AG09309 (cell line): ENCODE measurements around the gene RMP24.

Source experiments
- DNase-seq: peaks from one replicate; pipeline ENCODE4 v3.0.0-alpha.2; 2010; ENCODE audit warnings: low read depth
- H3K4me3 ChIP-seq: 2 replicates; pipeline ENCODE4 v1.5.1; 2011; ENCODE audit warnings: mild to moderate bottlenecking, low read depth, low read length, moderate library complexity; ENCODE audit not compliant: control insufficient read depth
- CTCF ChIP-seq: IDR thresholded peaks from 2 replicates; pipeline ENCODE4 v1.5.1; 2011; ENCODE audit warnings: mild to moderate bottlenecking, low read depth, low read length, inconsistent platforms; ENCODE audit not compliant: insufficient read depth, control insufficient read depth; ENCODE audit errors: missing control alignments

Gene RMP24

GRCh38 chr18:35942661-35943060 lies 29.8 kb upstream of the RMP24 start:
- no peak for DNase-seq
- no peak for TF ChIP-seq CTCF
- no peak overlapping the region for H3K4me3 ChIP-seq

- TF ChIP-seq CTCF, result no peak
- DNase-seq, result no peak
- no peak overlapping the region for H3K4me3 ChIP-seq
Observed at GRCh38 chr18:35948080-35948479, 24.4 kb upstream of the RMP24 start.

GRCh38 chr18:35949090-35949489 lies 23.4 kb upstream of the RMP24 start:
- no peak overlapping the region for H3K4me3 ChIP-seq
- no peak for DNase-seq
- TF ChIP-seq CTCF, result no peak

- DNase-seq, result no peak
- peak overlapping the region; percentile 56 for H3K4me3 ChIP-seq
- TF ChIP-seq CTCF, result peak; percentile 88
Observed at GRCh38 chr18:35949903-35950627, 22.4 kb upstream of the RMP24 start.

GRCh38 chr18:35950628-35950982 lies 21.9 kb upstream of the RMP24 start:
- no peak overlapping the region; the same call in 1 of the 2 replicates for H3K4me3 ChIP-seq
- TF ChIP-seq CTCF, result no peak
- DNase-seq, result no peak

GRCh38 chr18:35953688-35954087 lies 18.8 kb upstream of the RMP24 start:
- no peak for TF ChIP-seq CTCF
- DNase-seq, result no peak
- no peak overlapping the region for H3K4me3 ChIP-seq

- no peak overlapping the region for H3K4me3 ChIP-seq
- TF ChIP-seq CTCF, result no peak
- no peak for DNase-seq
Observed at GRCh38 chr18:35956226-35956625, 16.3 kb upstream of the RMP24 start.
